ENCODE results near the gene TCAIM. TPM values are rescaled to one million over a fixed set of nuclear protein-coding genes. Genes with fewer than 3 reads are reported as not detected.

The TCAIM gene
- total RNA-seq, 1 experiment from 2014 or later = 18.4 TPM

DNA sequence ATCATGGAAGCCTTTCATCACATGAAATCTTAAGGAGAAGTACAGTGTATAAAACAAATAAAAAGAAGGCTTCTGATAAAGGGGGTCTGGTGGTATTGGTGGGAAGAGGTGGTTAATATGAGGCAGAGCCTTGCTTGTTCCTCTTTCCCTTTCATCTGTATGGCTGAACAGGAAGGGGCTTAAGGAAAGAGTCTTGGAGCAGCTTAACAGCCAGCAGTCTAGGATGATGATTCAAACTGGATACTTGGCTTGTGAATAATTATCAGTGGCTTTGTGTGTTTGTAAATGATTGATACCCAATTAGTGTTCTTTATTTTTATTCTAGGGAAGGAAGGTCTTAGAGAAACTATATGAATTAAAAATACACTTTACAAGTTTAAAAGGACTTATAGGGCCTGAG, 29.1 kb upstream of the TCAIM start:
- Histone ChIP-seq H3K36me3 (ENCODE audit: control insufficient read depth in 1 of 2, insufficient read depth in 2 of 2, low read length in 2 of 2) (no peaks in the 10 kb centered on the region), H3K9me2 (ENCODE audit: insufficient read depth) (no peaks in the 10 kb centered on the region), H3K4me2 (ENCODE audit: low read length) (no peak overlapping the region), H3K9ac (ENCODE audit: low read length) (no peak overlapping the region), H3K9me3 (ENCODE audit: control insufficient read depth in 1 of 2, insufficient read depth in 1 of 2, low read depth in 1 of 2, low read length in 2 of 2) (no peaks in the 10 kb centered on the region), H2AFZ (ENCODE audit: low read depth, low read length, poor library complexity, severe bottlenecking) (no peak overlapping the region), H3K27me3 (ENCODE audit: insufficient read depth, low read length) (no peaks in the 10 kb centered on the region), H3K79me2 (ENCODE audit: insufficient read depth, low read length) (no peaks in the 10 kb centered on the region), H3K27ac (ENCODE audit: low read depth, low read length) (no peak overlapping the region), H3K4me3 (replicated peaks in 1 of 2; ENCODE audit: low read depth in 1 of 2, low read length in 2 of 2) (no peak overlapping the region), H4K20me1 (ENCODE audit: insufficient read depth) (no peaks in the 10 kb centered on the region), H3K4me1 (ENCODE audit: control insufficient read depth in 1 of 2, insufficient read depth in 2 of 2, low read length in 2 of 2) (no peaks in the 10 kb centered on the region)
- TF ChIP-seq YY1 (IDR thresholded peaks at IDR 0.05; ENCODE audit: extremely low read depth, insufficient replicate concordance, low read depth, low read length) (no peak), EZH2 (IDR thresholded peaks at IDR 0.05) (no peak), EGR1 (IDR thresholded peaks at IDR 0.05; ENCODE audit: low read depth) (no peak), SIN3A (IDR thresholded peaks at IDR 0.05; ENCODE audit: low read depth) (no peak), ATF3 (IDR thresholded peaks at IDR 0.05) (no peak), RAD21 (IDR thresholded peaks at IDR 0.05; ENCODE audit: low read depth) (no peak), ELF1 (IDR thresholded peaks at IDR 0.05; ENCODE audit: borderline replicate concordance, low read depth) (no peak), POLR2AphosphoS5 (IDR thresholded peaks at IDR 0.05; ENCODE audit: low read depth, low read length) (no peak), EZH2phosphoT487 (IDR thresholded peaks at IDR 0.05; ENCODE audit: borderline replicate concordance) (no peak), JUND (IDR thresholded peaks at IDR 0.05) (no peak), CEBPB (IDR thresholded peaks at IDR 0.05; ENCODE audit: low read depth) (no peak), TCF7L2 (IDR thresholded peaks at IDR 0.05; ENCODE audit: borderline replicate concordance, extremely low read depth, insufficient read depth, insufficient read length) (no peak), ZFX (IDR thresholded peaks at IDR 0.05) (no peak), CTCF (IDR thresholded peaks at IDR 0.05 in 2 of 3, conservative IDR thresholded peaks at IDR 0.05 in 1 of 3; ENCODE audit: borderline replicate concordance in 1 of 3, insufficient read depth in 1 of 3, low read depth in 2 of 3, low read length in 2 of 3) (no peak), SRF (IDR thresholded peaks at IDR 0.05; ENCODE audit: low read depth) (no peak), ZBTB33 (IDR thresholded peaks at IDR 0.05; ENCODE audit: extremely low read depth, insufficient replicate concordance, low read length) (no peak)
- TF ChIP-seq, protein P1, sequence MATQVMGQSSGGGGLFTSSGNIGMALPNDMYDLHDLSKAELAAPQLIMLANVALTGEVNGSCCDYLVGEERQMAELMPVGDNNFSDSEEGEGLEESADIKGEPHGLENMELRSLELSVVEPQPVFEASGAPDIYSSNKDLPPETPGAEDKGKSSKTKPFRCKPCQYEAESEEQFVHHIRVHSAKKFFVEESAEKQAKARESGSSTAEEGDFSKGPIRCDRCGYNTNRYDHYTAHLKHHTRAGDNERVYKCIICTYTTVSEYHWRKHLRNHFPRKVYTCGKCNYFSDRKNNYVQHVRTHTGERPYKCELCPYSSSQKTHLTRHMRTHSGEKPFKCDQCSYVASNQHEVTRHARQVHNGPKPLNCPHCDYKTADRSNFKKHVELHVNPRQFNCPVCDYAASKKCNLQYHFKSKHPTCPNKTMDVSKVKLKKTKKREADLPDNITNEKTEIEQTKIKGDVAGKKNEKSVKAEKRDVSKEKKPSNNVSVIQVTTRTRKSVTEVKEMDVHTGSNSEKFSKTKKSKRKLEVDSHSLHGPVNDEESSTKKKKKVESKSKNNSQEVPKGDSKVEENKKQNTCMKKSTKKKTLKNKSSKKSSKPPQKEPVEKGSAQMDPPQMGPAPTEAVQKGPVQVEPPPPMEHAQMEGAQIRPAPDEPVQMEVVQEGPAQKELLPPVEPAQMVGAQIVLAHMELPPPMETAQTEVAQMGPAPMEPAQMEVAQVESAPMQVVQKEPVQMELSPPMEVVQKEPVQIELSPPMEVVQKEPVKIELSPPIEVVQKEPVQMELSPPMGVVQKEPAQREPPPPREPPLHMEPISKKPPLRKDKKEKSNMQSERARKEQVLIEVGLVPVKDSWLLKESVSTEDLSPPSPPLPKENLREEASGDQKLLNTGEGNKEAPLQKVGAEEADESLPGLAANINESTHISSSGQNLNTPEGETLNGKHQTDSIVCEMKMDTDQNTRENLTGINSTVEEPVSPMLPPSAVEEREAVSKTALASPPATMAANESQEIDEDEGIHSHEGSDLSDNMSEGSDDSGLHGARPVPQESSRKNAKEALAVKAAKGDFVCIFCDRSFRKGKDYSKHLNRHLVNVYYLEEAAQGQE (IDR thresholded peaks at IDR 0.05; ENCODE audit: low read depth) = no peak
- ATAC-seq (no peak), DNase-seq (ENCODE audit: low read depth, low spot score) (no peak)
- CTCF ChIA-PET = no interaction called here
- RAD21 ChIA-PET (ENCODE audit: low non-redundant PET in 1 of 2, low total read pairs in 2 of 2, uncharacterized antibody in 2 of 2, unreplicated experiment in 2 of 2) = no interaction called here
- POLR2A ChIA-PET = no interaction called here
- intact Hi-C loops (cut with micrococcal nuclease) = no loop called here
- BruUV-seq (replicated peaks) = no TSS peak

Measured in HCT116 (cell line).